Measurements from ENCODE around the gene IRS1.
"Not testable (repeated sequence)": the region's sequence is repeated elsewhere in the genome, so short reads cannot be mapped to it uniquely, and the experiment has no call there.

Gene IRS1

GRCh38 chr2:226799211-226799975 is at the start of gene IRS1:
Gene IRS1 (minus strand): TSS chr2:226799820. CDS start chr2:226798738, 1,082 bp downstream.
- no peak for DNase-seq

GRCh38 chr2:226849349-226849748 is 49.7 kb upstream of the IRS1 start:
- DNase-seq, result no peak

- no peak for DNase-seq
Observed at GRCh38 chr2:226847511-226847910, 47.9 kb upstream of the IRS1 start.

GRCh38 chr2:226847090-226847489 is 47.5 kb upstream of the IRS1 start:
- DNase-seq, result no peak

- no peak for DNase-seq
Observed at GRCh38 chr2:226845386-226846116, 45.9 kb upstream of the IRS1 start.

- DNase-seq, result not testable (repeated sequence)
Observed at GRCh38 chr2:226843001-226843400, 43.4 kb upstream of the IRS1 start.

GRCh38 chr2:226839951-226840350 is 40.3 kb upstream of the IRS1 start:
- DNase-seq, result no peak

- no peak for DNase-seq
Observed at GRCh38 chr2:226839161-226839560, 39.5 kb upstream of the IRS1 start.

- no peak for DNase-seq
Observed at GRCh38 chr2:226838722-226839121, 39.1 kb upstream of the IRS1 start.

GRCh38 chr2:226837787-226838603 is 38.4 kb upstream of the IRS1 start:
- peak; percentile 27 for DNase-seq

- peak; percentile 10 for DNase-seq
Observed at GRCh38 chr2:226837334-226837733, 37.7 kb upstream of the IRS1 start.

GRCh38 chr2:226836548-226836885 is 36.9 kb upstream of the IRS1 start:
- no peak for DNase-seq

- DNase-seq, result peak; percentile 86
Observed at GRCh38 chr2:226835796-226836547, 36.4 kb upstream of the IRS1 start, which contains the start of gene RHBDD1. Gene RHBDD1 (plus strand): TSS chr2:226836054. CDS start chr2:226864694, 28,640 bp downstream.

GRCh38 chr2:226835420-226835795 is 35.8 kb upstream of the IRS1 start:
- DNase-seq, result no peak

GRCh38 chr2:226834880-226835279 is 35.3 kb upstream of the IRS1 start:
- DNase-seq, result not testable (repeated sequence)

- DNase-seq, result no peak
Observed at GRCh38 chr2:226832061-226832460, 32.4 kb upstream of the IRS1 start.

GRCh38 chr2:226831266-226831665 is 31.6 kb upstream of the IRS1 start:
- DNase-seq, result no peak

GRCh38 chr2:226829721-226830631 is 30.4 kb upstream of the IRS1 start:
- DNase-seq, result no peak

- DNase-seq, result no peak
Observed at GRCh38 chr2:226828191-226828590, 28.6 kb upstream of the IRS1 start.

GRCh38 chr2:226825056-226825455 is 25.4 kb upstream of the IRS1 start:
- no peak for DNase-seq

GRCh38 chr2:226818930-226819329 is 19.3 kb upstream of the IRS1 start:
- DNase-seq, result no peak
